Middle frontal gyrus (tissue), 1 donor: Measurements from ENCODE around the gene S100A7.
A peak's percentile ranks its signal among the peaks of the same experiment; 100 is the strongest.
"Not testable (repeated sequence)": the region's sequence is repeated elsewhere in the genome, so short reads cannot be mapped to it uniquely, and the experiment has no call there.

Source experiments
- DNase-seq: peaks from one replicate; pipeline ENCODE4 v3.0.0-alpha.2; 2015; ENCODE audit warnings: low spot score; ENCODE audit errors: extremely low spot score

S100A7 gene

GRCh38 chr1:153476491-153477093 is 16.1 kb upstream of the S100A7 start:
- DNase-seq, result no peak

- DNase-seq, result no peak
These were observed 14.8 kb upstream of the S100A7 start for GRCh38 chr1:153475282-153475681.

- no peak for DNase-seq
These were observed 13.9 kb upstream of the S100A7 start for GRCh38 chr1:153474347-153474746.

GRCh38 chr1:153470707-153471106 is 10.3 kb upstream of the S100A7 start:
- DNase-seq, result no peak

- DNase-seq, result no peak
These were observed 6.5 kb upstream of the S100A7 start for GRCh38 chr1:153466908-153467307.

GRCh38 chr1:153465811-153466636 is 5.6 kb upstream of the S100A7 start:
- no peak for DNase-seq

GRCh38 chr1:153462741-153463140 is 2.3 kb upstream of the S100A7 start:
- not testable (repeated sequence) for DNase-seq

GRCh38 chr1:153459655-153460054 is 796 bp downstream of the S100A7 start:
- peak; percentile 26 for DNase-seq

- peak; percentile 38 for DNase-seq
These were observed 4.1 kb downstream of the S100A7 start for GRCh38 chr1:153456396-153456795.

- not testable (repeated sequence) for DNase-seq
These were observed 11.6 kb downstream of the S100A7 start for GRCh38 chr1:153448851-153449250.

GRCh38 chr1:153447498-153448170 is 12.8 kb downstream of the S100A7 start:
- no peak for DNase-seq

- no peak for DNase-seq
These were observed 16.4 kb downstream of the S100A7 start for GRCh38 chr1:153444078-153444477.

GRCh38 chr1:153443486-153443885 is 17.0 kb downstream of the S100A7 start:
- no peak for DNase-seq

GRCh38 chr1:153441238-153441755 is 19.2 kb downstream of the S100A7 start:
- no peak for DNase-seq

- no peak for DNase-seq
These were observed 21.2 kb downstream of the S100A7 start for GRCh38 chr1:153439273-153439672.

GRCh38 chr1:153438599-153438998 is 21.9 kb downstream of the S100A7 start:
- DNase-seq, result no peak

GRCh38 chr1:153437236-153437635 is 23.2 kb downstream of the S100A7 start:
- no peak for DNase-seq

GRCh38 chr1:153434746-153435455 is 25.6 kb downstream of the S100A7 start:
- no peak for DNase-seq

GRCh38 chr1:153432874-153433681 is 27.4 kb downstream of the S100A7 start:
- DNase-seq, result no peak

- no peak for DNase-seq
These were observed 28.5 kb downstream of the S100A7 start for GRCh38 chr1:153431928-153432327.

GRCh38 chr1:153431427-153431826 is 29.0 kb downstream of the S100A7 start:
- DNase-seq, result no peak
